GM23338 (cell line): ENCODE results near the gene GPR37L1.
"Not testable (repeated sequence)": the region's sequence is repeated elsewhere in the genome, so short reads cannot be mapped to it uniquely, and the experiment has no call there.

Experiments used
- EZH2 ChIP-seq: fragments of 200-600 bp; sonication (generic); IDR thresholded peaks from one replicate; pipeline ENCODE4 v1.8.0; 2017; ENCODE audit warnings: antibody characterized with exemption, mild to moderate bottlenecking, low read depth; ENCODE audit not compliant: unreplicated experiment
- TF ChIP-seq, protein P1 (sequence below), 2 experiments: fragments of 200-600 bp in 1 of 2; sonication (generic) in 1 of 2; conservative IDR thresholded peaks; 2 replicates each; pipeline versions ENCODE4 v1.5.1 to v1.6.1; 2016 to 2017; ENCODE audit warnings: antibody characterized with exemption in 2 of 2, low read depth in 2 of 2, mild to moderate bottlenecking in 2 of 2, moderate library complexity in 1 of 2

DNA sequence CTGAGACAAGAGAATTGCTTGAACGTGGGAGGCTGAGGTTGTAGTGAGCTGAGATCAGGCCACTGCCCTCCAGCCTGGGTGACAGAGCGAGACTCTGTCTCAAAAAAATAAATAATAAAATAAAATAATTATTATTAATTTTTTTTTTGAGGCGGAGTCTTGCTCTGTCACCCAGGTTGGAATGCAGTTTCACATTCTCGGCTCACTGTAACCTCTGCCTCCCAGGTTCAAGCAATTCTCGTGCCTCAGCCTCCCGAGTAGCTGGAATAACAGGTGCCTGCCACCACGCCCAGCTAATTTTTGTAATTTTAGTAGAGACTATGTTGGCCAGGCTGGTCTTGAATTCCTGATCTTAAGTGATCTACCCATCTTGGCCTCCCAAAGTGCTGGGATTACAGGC lies 11.1 kb upstream of the GPR37L1 start:
- TF ChIP-seq, protein P1, sequence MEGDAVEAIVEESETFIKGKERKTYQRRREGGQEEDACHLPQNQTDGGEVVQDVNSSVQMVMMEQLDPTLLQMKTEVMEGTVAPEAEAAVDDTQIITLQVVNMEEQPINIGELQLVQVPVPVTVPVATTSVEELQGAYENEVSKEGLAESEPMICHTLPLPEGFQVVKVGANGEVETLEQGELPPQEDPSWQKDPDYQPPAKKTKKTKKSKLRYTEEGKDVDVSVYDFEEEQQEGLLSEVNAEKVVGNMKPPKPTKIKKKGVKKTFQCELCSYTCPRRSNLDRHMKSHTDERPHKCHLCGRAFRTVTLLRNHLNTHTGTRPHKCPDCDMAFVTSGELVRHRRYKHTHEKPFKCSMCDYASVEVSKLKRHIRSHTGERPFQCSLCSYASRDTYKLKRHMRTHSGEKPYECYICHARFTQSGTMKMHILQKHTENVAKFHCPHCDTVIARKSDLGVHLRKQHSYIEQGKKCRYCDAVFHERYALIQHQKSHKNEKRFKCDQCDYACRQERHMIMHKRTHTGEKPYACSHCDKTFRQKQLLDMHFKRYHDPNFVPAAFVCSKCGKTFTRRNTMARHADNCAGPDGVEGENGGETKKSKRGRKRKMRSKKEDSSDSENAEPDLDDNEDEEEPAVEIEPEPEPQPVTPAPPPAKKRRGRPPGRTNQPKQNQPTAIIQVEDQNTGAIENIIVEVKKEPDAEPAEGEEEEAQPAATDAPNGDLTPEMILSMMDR (conservative IDR thresholded peaks at IDR 0.05; ENCODE audit: low read depth in 2 of 2): not testable (repeated sequence)
- not testable (repeated sequence) for TF ChIP-seq EZH2
